Natural killer cell (primary cell): ENCODE data around the gene HIP1. TPM values are rescaled to one million over a fixed set of nuclear protein-coding genes. Genes with fewer than 3 reads are reported as not detected.

ENCODE experiments used
- ATAC-seq, 3 donors: fragments of 150-1000 bp in 2 of 3; fragments of 200-7000 bp in 1 of 3; cut with Tn5 transposase; 1 replicate in 1 of 3; 2 replicates in 2 of 3; pipeline ENCODE4 v1.10.0; 2021; ENCODE audit warnings: mild to moderate bottlenecking in 2 of 3, moderate library complexity in 2 of 3
- DNase-seq, 2 donors: peaks; one replicate each; pipeline versions ENCODE4 v3.0.0 to v3.0.0-alpha.2; 2013 to 2021; ENCODE audit warnings: mixed read lengths in 1 of 2
- H3K27ac ChIP-seq: one replicate; pipeline ENCODE4 v1.5.1; 2013; ENCODE audit warnings: mild to moderate bottlenecking, low read length
- H3K27me3 ChIP-seq: one replicate; pipeline ENCODE4 v1.6.1; 2013; ENCODE audit warnings: low read length; ENCODE audit not compliant: control insufficient read depth, insufficient read depth
- H3K36me3 ChIP-seq: one replicate; pipeline ENCODE4 v1.6.1; 2013; ENCODE audit warnings: low read length; ENCODE audit not compliant: control insufficient read depth, insufficient read depth
- H3K4me1 ChIP-seq: one replicate; pipeline ENCODE4 v1.6.1; 2013; ENCODE audit warnings: low read length; ENCODE audit not compliant: control insufficient read depth, insufficient read depth
- H3K4me3 ChIP-seq: one replicate; pipeline ENCODE4 v1.5.1; 2013; ENCODE audit warnings: low read length
- H3K9me3 ChIP-seq: one replicate; pipeline ENCODE4 v1.6.1; 2013; ENCODE audit warnings: low read length; ENCODE audit not compliant: control insufficient read depth, insufficient read depth
- H3K27ac Mint-ChIP-seq, 2 donors: one replicate each; pipeline ENCODE4 v1.8.0; 2022; ENCODE audit warnings: mild to moderate bottlenecking in 2 of 2, mixed read lengths in 2 of 2, moderate library complexity in 1 of 2
- H3K27me3 Mint-ChIP-seq, 2 donors: one replicate each; pipeline ENCODE4 v1.8.0; 2022; ENCODE audit warnings: low read depth in 2 of 2, mixed read lengths in 2 of 2
- H3K36me3 Mint-ChIP-seq: one replicate; pipeline ENCODE4 v1.8.0; 2022; ENCODE audit warnings: mixed read lengths
- H3K4me1 Mint-ChIP-seq, 2 donors: one replicate each; pipeline ENCODE4 v1.8.0; 2022; ENCODE audit warnings: mixed read lengths in 2 of 2
- H3K4me3 Mint-ChIP-seq: one replicate; pipeline ENCODE4 v1.8.0; 2022; ENCODE audit warnings: mild to moderate bottlenecking, moderate library complexity, mixed read lengths
- H3K9me3 Mint-ChIP-seq, 2 donors: one replicate each; pipeline ENCODE4 v1.8.0; 2022; ENCODE audit warnings: mixed read lengths in 2 of 2
- CTCF ChIP-seq: fragments of 200-600 bp; IDR thresholded peaks from one replicate; pipeline ENCODE4 v1.8.0; 2022; ENCODE audit warnings: antibody characterized with exemption
- WGBS: methylation state at CpG from one replicate; pipeline ENCODE4 v1.1.7; 2013; ENCODE audit warnings: missing lambda C conversion rate; ENCODE audit not compliant: insufficient coverage; 5-methylcytosine and 5-hydroxymethylcytosine counted together
- intact Hi-C: fragments of 100-400 bp; cut with micrococcal nuclease; formaldehyde crosslinking; loops from one replicate; pipeline ENCODE4 v1.14.2; 2022
- total RNA-seq, 4 donors: library from RNA; stranded (reverse); fragments of 120-200 nt in 1 of 4; gene quantifications; one replicate each; pipeline versions ENCODE4 v1.2.3 to v1.2.4, GENCODE V29; 2013 to 2022

The HIP1 gene
- total RNA-seq, 3 donors from 2014 or later (not counting 1 experiment from before 2014, with no cell fraction given): 17.1 to 27.9 (median 23.1) TPM

GRCh38 chr7:75555736-75556135 lies 183.0 kb downstream of the HIP1 start:
- H3K27ac Mint-ChIP-seq: no peak overlapping the region

GRCh38 chr7:75546237-75547015 lies 192.3 kb downstream of the HIP1 start:
- TF ChIP-seq CTCF: no peak
- H3K4me3 ChIP-seq: no peak overlapping the region
- peaks cover 33% of the 10 kb centered on the region for H3K36me3 ChIP-seq
- intact Hi-C loops: no loop called here
- H3K27ac Mint-ChIP-seq: no peak overlapping the region
- no peaks in the 10 kb centered on the region for H3K27me3 ChIP-seq
- H3K27ac ChIP-seq: no peak overlapping the region
- ATAC-seq (no peak), DNase-seq (no peak)
- H3K36me3 Mint-ChIP-seq: no peaks in the 10 kb centered on the region
- no peaks in the 10 kb centered on the region for H3K9me3 Mint-ChIP-seq
- no peaks in the 10 kb centered on the region for H3K27me3 Mint-ChIP-seq
- 93% methylated on average over 15 of the region's 15 CpGs for WGBS
- H3K4me3 Mint-ChIP-seq: no peak overlapping the region
- H3K4me1 ChIP-seq: no peaks in the 10 kb centered on the region
- no peaks in the 10 kb centered on the region for H3K9me3 ChIP-seq
- no peaks in the 10 kb centered on the region for H3K4me1 Mint-ChIP-seq

More at GRCh38 chr7:75555736-75556135, 183.0 kb downstream of the HIP1 start:
- Mint-ChIP-seq H3K36me3 (peaks cover 7% of the 10 kb centered on the region), H3K9me3 (no peaks in the 10 kb centered on the region), H3K27me3 (no peaks in the 10 kb centered on the region), H3K4me3 (no peak overlapping the region), H3K4me1 (no peaks in the 10 kb centered on the region)
- Histone ChIP-seq H3K27me3 (no peaks in the 10 kb centered on the region), H3K4me3 (no peak overlapping the region), H3K4me1 (no peaks in the 10 kb centered on the region), H3K36me3 (peaks cover 40% of the 10 kb centered on the region), H3K9me3 (no peaks in the 10 kb centered on the region), H3K27ac (no peak overlapping the region)
- DNase-seq (no peak), ATAC-seq (no peak)
- TF ChIP-seq CTCF: no peak
- intact Hi-C loops: no loop called here
- WGBS: 94% methylated on average over 13 of the region's 13 CpGs

GRCh38 chr7:75537731-75538130 lies 201.0 kb downstream of the HIP1 start:
- intact Hi-C loops: no loop called here
- Histone ChIP-seq H3K36me3 (peaks cover 28% of the 10 kb centered on the region), H3K27ac (no peak overlapping the region), H3K4me3 (no peak overlapping the region), H3K27me3 (no peaks in the 10 kb centered on the region), H3K9me3 (no peaks in the 10 kb centered on the region), H3K4me1 (no peaks in the 10 kb centered on the region)
- 97% methylated on average over 5 of the region's 5 CpGs for WGBS
- TF ChIP-seq CTCF: no peak
- Mint-ChIP-seq H3K9me3 (no peaks in the 10 kb centered on the region), H3K4me1 (no peaks in the 10 kb centered on the region), H3K27ac (no peak overlapping the region), H3K36me3 (no peaks in the 10 kb centered on the region), H3K4me3 (no peak overlapping the region), H3K27me3 (no peaks in the 10 kb centered on the region)
- ATAC-seq (no peak), DNase-seq (no peak)
